Hematopoietic multipotent progenitor cell treated with erythropoietin and hydrocortisone succinate and interleukin-3 and kit ligand, for 4 days (in vitro differentiated cells): ENCODE measurements around the gene CYP4F3.
"Not testable (repeated sequence)": the region's sequence is repeated elsewhere in the genome, so short reads cannot be mapped to it uniquely, and the experiment has no call there.

Source experiments
- DNase-seq: peaks from one replicate; pipeline ENCODE4 v3.0.0-alpha.2; 2015

The CYP4F3 gene

GRCh38 chr19:15633082-15633835 lies 7.4 kb upstream of the CYP4F3 start:
- peak; percentile 53 for DNase-seq

GRCh38 chr19:15634105-15634504 lies 6.6 kb upstream of the CYP4F3 start:
- no peak for DNase-seq

GRCh38 chr19:15635016-15635805 lies 5.5 kb upstream of the CYP4F3 start:
- DNase-seq = peak; percentile 46

- DNase-seq = no peak
Measured at GRCh38 chr19:15636026-15636425, 4.7 kb upstream of the CYP4F3 start.

GRCh38 chr19:15639596-15639995 lies 1.1 kb upstream of the CYP4F3 start:
- DNase-seq = no peak

- DNase-seq = no peak
Measured at GRCh38 chr19:15640904-15641597, 354 bp downstream of the CYP4F3 start.

GRCh38 chr19:15641901-15642491 lies 1.3 kb downstream of the CYP4F3 start:
- DNase-seq = peak; percentile 79

- DNase-seq = no peak
Measured at GRCh38 chr19:15642807-15643206, 2.1 kb downstream of the CYP4F3 start.

- DNase-seq = no peak
Measured at GRCh38 chr19:15643387-15643786, 2.7 kb downstream of the CYP4F3 start.

GRCh38 chr19:15644066-15644741 lies 3.5 kb downstream of the CYP4F3 start:
- no peak for DNase-seq

GRCh38 chr19:15644816-15645215 lies 4.1 kb downstream of the CYP4F3 start:
- DNase-seq = no peak

- DNase-seq = no peak
Measured at GRCh38 chr19:15649526-15649925, 8.8 kb downstream of the CYP4F3 start.

GRCh38 chr19:15650123-15650522 lies 9.4 kb downstream of the CYP4F3 start:
- DNase-seq = not testable (repeated sequence)

GRCh38 chr19:15651791-15652190 lies 11.1 kb downstream of the CYP4F3 start:
- no peak for DNase-seq

GRCh38 chr19:15652559-15653278 lies 12.0 kb downstream of the CYP4F3 start:
- DNase-seq = no peak

- no peak for DNase-seq
Measured at GRCh38 chr19:15656467-15656866, 15.8 kb downstream of the CYP4F3 start.

- no peak for DNase-seq
Measured at GRCh38 chr19:15663247-15663646, 22.6 kb downstream of the CYP4F3 start.

- no peak for DNase-seq
Measured at GRCh38 chr19:15666186-15666585, 25.5 kb downstream of the CYP4F3 start.

GRCh38 chr19:15666883-15667282 lies 26.2 kb downstream of the CYP4F3 start:
- peak; percentile 34 for DNase-seq

GRCh38 chr19:15669440-15669839 lies 28.7 kb downstream of the CYP4F3 start:
- no peak for DNase-seq

- no peak for DNase-seq
Measured at GRCh38 chr19:15669891-15670290, 29.2 kb downstream of the CYP4F3 start.

GRCh38 chr19:15671237-15671821 lies 30.6 kb downstream of the CYP4F3 start:
- DNase-seq = no peak
